GM18909 (cell line): ENCODE results near the gene ZNF484.
"Not testable (repeated sequence)": the region's sequence is repeated elsewhere in the genome, so short reads cannot be mapped to it uniquely, and the experiment has no call there.

Experiments used
- ATAC-seq: cut with Tn5 transposase; IDR thresholded peaks from one replicate; pipeline ENCODE4 v1.9.1; 2021; ENCODE audit warnings: mild to moderate bottlenecking; ENCODE audit not compliant: unreplicated experiment, poor library complexity

The ZNF484 gene

DNA sequence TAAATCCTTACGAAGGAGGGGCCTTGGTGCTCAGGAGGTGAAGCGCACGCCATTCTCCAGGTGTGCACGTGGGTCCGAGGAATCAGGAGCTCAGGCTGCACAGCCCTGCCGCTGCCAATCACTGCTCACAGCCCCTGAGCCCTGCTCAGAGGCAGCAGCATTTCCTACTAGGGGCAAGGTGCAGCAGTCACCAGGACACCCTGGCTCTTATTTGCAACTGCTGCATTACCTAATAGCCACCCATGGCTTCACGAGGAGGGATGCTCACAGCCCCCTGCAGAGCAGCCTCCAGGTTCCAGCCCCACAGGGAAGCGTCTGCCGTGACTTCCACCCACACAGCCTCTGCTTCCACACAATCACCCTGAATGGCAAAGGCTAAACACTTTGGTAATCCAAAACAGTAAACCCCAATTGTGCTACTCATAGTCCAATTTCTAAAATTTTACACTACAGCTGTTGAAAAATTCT, 81.5 kb downstream of the ZNF484 start:
- ATAC-seq, result not testable (repeated sequence)

DNA sequence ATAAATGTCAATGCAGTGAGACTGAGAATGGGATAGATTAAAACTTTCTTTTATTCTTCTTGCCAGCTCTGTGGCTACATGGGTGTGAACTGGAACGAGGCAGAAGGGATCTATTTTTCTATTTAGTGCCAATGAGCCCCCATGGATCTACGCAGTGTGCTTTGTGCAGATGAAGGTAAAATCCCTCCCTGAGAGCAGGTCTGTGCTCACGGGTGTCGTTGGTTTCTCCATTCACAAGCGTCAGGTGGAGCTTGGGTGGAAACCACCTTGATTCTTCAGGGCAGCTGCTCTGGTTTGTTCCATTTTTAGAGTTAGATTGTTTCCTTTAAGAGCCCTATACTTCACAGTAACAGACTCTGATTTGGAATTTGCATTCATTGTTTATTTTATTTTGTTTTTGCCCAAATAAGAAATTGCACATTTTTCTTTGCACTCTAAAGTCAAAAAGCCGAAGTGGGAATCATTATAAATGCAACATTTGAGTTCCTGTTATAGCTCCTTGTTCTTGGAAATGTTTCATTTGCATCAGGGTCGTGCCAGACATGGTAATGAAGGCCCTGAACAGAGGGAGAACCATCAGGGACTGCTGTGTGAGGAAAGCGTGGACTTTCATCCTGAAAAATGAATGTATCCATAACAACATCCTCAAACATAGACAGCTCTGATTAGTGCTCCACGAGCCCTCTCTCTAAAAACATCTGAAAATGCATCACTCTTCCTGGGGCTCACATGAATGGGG, 82.1 kb downstream of the ZNF484 start:
- no peak for ATAC-seq
